ENCODE results near the gene FAM9A.

DNA sequence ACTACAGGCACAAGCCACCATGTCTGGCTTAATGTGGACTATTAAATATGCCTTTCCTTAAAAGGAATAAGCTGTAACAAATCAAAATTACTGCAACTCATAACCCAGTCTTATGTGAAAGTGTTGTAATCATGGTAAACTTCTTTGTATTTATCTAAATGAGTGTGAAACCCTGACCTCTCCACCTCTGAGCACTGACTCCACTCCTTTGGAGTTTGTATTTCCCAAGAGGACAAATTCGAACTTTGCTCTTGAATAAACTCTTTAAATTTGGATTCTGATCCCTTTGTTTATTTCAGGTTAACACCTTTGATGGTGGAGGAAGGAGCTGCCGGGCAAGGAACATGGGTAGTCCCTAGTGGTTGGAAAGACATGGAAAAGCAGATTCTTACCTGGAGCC is 48.3 kb upstream of the FAM9A start:
- no peak for TF ChIP-seq HNRNPL (IDR thresholded peaks at IDR 0.05; ENCODE audit: low read depth, low read length)
- no peak for TF ChIP-seq ZNF772 (CRISPR knock-in tag; IDR thresholded peaks at IDR 0.05)
- TF ChIP-seq YEATS2 (CRISPR knock-in tag; IDR thresholded peaks at IDR 0.05; ENCODE audit: borderline replicate concordance): no peak
- TF ChIP-seq HNF4A (CRISPR knock-in tag; IDR thresholded peaks at IDR 0.05): peak; percentile 73
- TF ChIP-seq CHD2 (IDR thresholded peaks at IDR 0.05; ENCODE audit: low read depth, low read length): no peak
- TF ChIP-seq MEF2D (CRISPR knock-in tag; IDR thresholded peaks at IDR 0.05): no peak
- no peak for TF ChIP-seq DR1 (CRISPR knock-in tag; IDR thresholded peaks at IDR 0.05)
- no peak for TF ChIP-seq SETDB1 (CRISPR knock-in tag; IDR thresholded peaks at IDR 0.05; ENCODE audit: borderline replicate concordance)
- no peak for TF ChIP-seq ZNF704 (CRISPR knock-in tag; IDR thresholded peaks at IDR 0.05; ENCODE audit: borderline replicate concordance)
- no peak for TF ChIP-seq NFE2L1 (CRISPR knock-in tag; IDR thresholded peaks at IDR 0.05; ENCODE audit: borderline replicate concordance)
- no peak for TF ChIP-seq USF2 (IDR thresholded peaks at IDR 0.05; ENCODE audit: low read depth, low read length)
- TF ChIP-seq USF2 (CRISPR knock-in tag; IDR thresholded peaks at IDR 0.05; ENCODE audit: borderline replicate concordance): no peak

Data from HepG2 (cell line).